Trophoblast cell (in vitro differentiated cells and primary cell): ENCODE results near the gene SLC6A11.

Experiments
- DNase-seq, 2 donors: peaks; one replicate each; pipeline ENCODE4 v3.0.0-alpha.2; 2016
- H2AFZ ChIP-seq: 2 replicates; pipeline ENCODE4 v1.6.1; 2013; ENCODE audit warnings: low read length, moderate library complexity, mild to moderate bottlenecking; ENCODE audit not compliant: insufficient read depth, poor library complexity
- H2AK5ac ChIP-seq: 2 replicates; pipeline ENCODE4 v1.6.1; 2013; ENCODE audit warnings: mild to moderate bottlenecking, low read length
- H2BK120ac ChIP-seq: 2 replicates; pipeline ENCODE4 v1.6.1; 2013; ENCODE audit warnings: low read length, mild to moderate bottlenecking, moderate library complexity; ENCODE audit not compliant: insufficient read depth, poor library complexity
- H2BK12ac ChIP-seq: 2 replicates; pipeline ENCODE4 v1.6.1; 2013; ENCODE audit warnings: mild to moderate bottlenecking, low read length, moderate library complexity
- H2BK5ac ChIP-seq: 2 replicates; pipeline ENCODE4 v1.6.1; 2013; ENCODE audit warnings: low read length, low read depth, moderate library complexity, mild to moderate bottlenecking; ENCODE audit not compliant: poor library complexity
- H3K14ac ChIP-seq: 2 replicates; pipeline ENCODE4 v1.6.1; 2013; ENCODE audit warnings: mild to moderate bottlenecking, low read length
- H3K18ac ChIP-seq: 2 replicates; pipeline ENCODE4 v1.6.1; 2013; ENCODE audit warnings: mild to moderate bottlenecking, low read length
- H3K23ac ChIP-seq: 2 replicates; pipeline ENCODE4 v1.6.1; 2013; ENCODE audit warnings: low read length
- H3K27ac ChIP-seq: 2 replicates; pipeline ENCODE4 v1.5.1; 2013; ENCODE audit warnings: low read depth, mild to moderate bottlenecking, inconsistent platforms, low read length, moderate library complexity
- H3K27me3 ChIP-seq: 2 replicates; pipeline ENCODE4 v1.6.1; 2013; ENCODE audit warnings: inconsistent platforms, mild to moderate bottlenecking, low read length, moderate library complexity; ENCODE audit not compliant: insufficient read depth
- H3K36me3 ChIP-seq, 2 experiments: 1 replicate in 1 of 2; 2 replicates in 1 of 2; pipeline ENCODE4 v1.6.1; 2013; ENCODE audit warnings: low read length in 2 of 2, mild to moderate bottlenecking in 2 of 2, moderate library complexity in 1 of 2; ENCODE audit not compliant: insufficient read depth in 2 of 2, control insufficient read depth in 1 of 2
- H3K4ac ChIP-seq: 2 replicates; pipeline ENCODE4 v1.6.1; 2013; ENCODE audit warnings: low read depth, mild to moderate bottlenecking, low read length, moderate library complexity
- H3K4me1 ChIP-seq, 2 experiments: 1 replicate in 1 of 2; 2 replicates in 1 of 2; pipeline ENCODE4 v1.6.1; 2013; ENCODE audit warnings: low read length in 2 of 2, mild to moderate bottlenecking in 2 of 2, moderate library complexity in 1 of 2; ENCODE audit not compliant: insufficient read depth in 2 of 2, control insufficient read depth in 1 of 2
- H3K4me2 ChIP-seq: 2 replicates; pipeline ENCODE4 v1.6.1; 2013; ENCODE audit warnings: inconsistent platforms, mild to moderate bottlenecking, low read length, moderate library complexity
- H3K4me3 ChIP-seq: 2 replicates; pipeline ENCODE4 v1.5.1; 2013; ENCODE audit warnings: mild to moderate bottlenecking, low read depth, low read length, inconsistent platforms
- H3K79me1 ChIP-seq: one replicate; pipeline ENCODE4 v1.6.1; 2013; ENCODE audit warnings: low read length
- H3K79me2 ChIP-seq: 2 replicates; pipeline ENCODE4 v1.6.1; 2013; ENCODE audit warnings: low read length, mild to moderate bottlenecking; ENCODE audit not compliant: control insufficient read depth, insufficient read depth, poor library complexity
- H3K9ac ChIP-seq: 2 replicates; pipeline ENCODE4 v1.6.1; 2013; ENCODE audit warnings: mild to moderate bottlenecking, low read length
- H3K9me3 ChIP-seq: 2 replicates; pipeline ENCODE4 v1.6.1; 2013; ENCODE audit warnings: low read depth, mild to moderate bottlenecking, control low read depth, inconsistent platforms, low read length; ENCODE audit not compliant: insufficient read depth
- H4K12ac ChIP-seq: 2 replicates; pipeline ENCODE4 v1.6.1; 2013; ENCODE audit warnings: low read depth, mild to moderate bottlenecking, low read length, moderate library complexity
- H4K8ac ChIP-seq: 2 replicates; pipeline ENCODE4 v1.6.1; 2013; ENCODE audit warnings: low read depth, mild to moderate bottlenecking, low read length, moderate library complexity
- H4K91ac ChIP-seq: one replicate; pipeline ENCODE4 v1.6.1; 2013; ENCODE audit warnings: low read depth, mild to moderate bottlenecking, low read length, moderate library complexity
- WGBS: extraction: QIAGEN DNeasy Blood & Tissue Kit; methylation state at CpG from one replicate; pipeline ENCODE4 v1.1.7; 2013; ENCODE audit warnings: missing lambda C conversion rate; ENCODE audit not compliant: insufficient read length, insufficient coverage; ENCODE audit errors: extremely low coverage; 5-methylcytosine and 5-hydroxymethylcytosine counted together

The SLC6A11 gene

DNA sequence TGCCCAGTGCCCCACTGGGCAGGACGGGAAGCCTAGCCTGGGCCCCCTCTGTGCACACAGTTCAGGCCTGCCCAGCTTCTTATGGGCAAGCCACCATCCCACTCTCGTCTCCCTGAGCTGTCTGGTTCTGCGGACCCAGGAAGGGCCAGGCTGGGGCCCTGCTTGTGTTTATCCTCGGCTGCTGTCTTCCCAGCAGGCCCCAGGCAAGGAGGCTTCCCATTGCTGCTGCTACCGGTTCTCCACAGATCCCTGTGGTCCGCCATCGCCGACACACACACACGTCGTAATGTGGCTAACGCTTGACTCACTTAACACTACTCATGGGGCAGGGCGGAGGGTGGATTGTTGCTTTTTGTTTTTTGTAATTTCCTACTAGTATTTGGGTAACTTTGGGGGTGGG is 124.1 kb downstream of the SLC6A11 start:
- Histone ChIP-seq H2AFZ (no peak overlapping the region), H3K4me1 (no peaks in the 10 kb centered on the region), H3K14ac (no peak overlapping the region), H2BK12ac (no peak overlapping the region), H3K79me1 (no peaks in the 10 kb centered on the region), H3K23ac (no peak overlapping the region), H4K91ac (no peak overlapping the region), H3K27ac (no peak overlapping the region), H3K9ac (no peak overlapping the region), H3K4me3 (no peak overlapping the region), H3K9me3 (peaks cover 1% of the 10 kb centered on the region), H3K27me3 (no peaks in the 10 kb centered on the region), H3K36me3 (no peaks in the 10 kb centered on the region), H3K4me2 (no peak overlapping the region), H2AK5ac (no peak overlapping the region), H3K18ac (no peak overlapping the region), H3K4ac (no peak overlapping the region), H2BK5ac (no peak overlapping the region), H4K12ac (no peak overlapping the region), H3K79me2 (no peaks in the 10 kb centered on the region), H4K8ac (no peak overlapping the region), H2BK120ac (no peak overlapping the region)
- DNase-seq, result no peak
- no CpG with 5 or more reads among the region's 12 CpGs for WGBS

GRCh38 chr3:10941972-10942371 is 125.9 kb downstream of the SLC6A11 start:
- peak; percentile 14 to 51 for DNase-seq
- Histone ChIP-seq H3K4ac (no peak overlapping the region), H3K4me1 (no peaks in the 10 kb centered on the region), H4K91ac (no peak overlapping the region), H4K8ac (no peak overlapping the region), H2BK120ac (no peak overlapping the region), H3K27me3 (no peaks in the 10 kb centered on the region), H2AK5ac (no peak overlapping the region), H3K4me3 (no peak overlapping the region), H3K9ac (no peak overlapping the region), H3K79me2 (no peaks in the 10 kb centered on the region), H2AFZ (no peak overlapping the region), H3K23ac (no peak overlapping the region), H3K9me3 (peaks cover 1% of the 10 kb centered on the region), H2BK12ac (no peak overlapping the region), H3K27ac (no peak overlapping the region), H3K14ac (no peak overlapping the region), H3K36me3 (no peaks in the 10 kb centered on the region), H4K12ac (no peak overlapping the region), H2BK5ac (no peak overlapping the region), H3K4me2 (no peak overlapping the region), H3K18ac (no peak overlapping the region), H3K79me1 (no peaks in the 10 kb centered on the region)
- WGBS, result no CpG with 5 or more reads among the region's 1 CpG

DNA sequence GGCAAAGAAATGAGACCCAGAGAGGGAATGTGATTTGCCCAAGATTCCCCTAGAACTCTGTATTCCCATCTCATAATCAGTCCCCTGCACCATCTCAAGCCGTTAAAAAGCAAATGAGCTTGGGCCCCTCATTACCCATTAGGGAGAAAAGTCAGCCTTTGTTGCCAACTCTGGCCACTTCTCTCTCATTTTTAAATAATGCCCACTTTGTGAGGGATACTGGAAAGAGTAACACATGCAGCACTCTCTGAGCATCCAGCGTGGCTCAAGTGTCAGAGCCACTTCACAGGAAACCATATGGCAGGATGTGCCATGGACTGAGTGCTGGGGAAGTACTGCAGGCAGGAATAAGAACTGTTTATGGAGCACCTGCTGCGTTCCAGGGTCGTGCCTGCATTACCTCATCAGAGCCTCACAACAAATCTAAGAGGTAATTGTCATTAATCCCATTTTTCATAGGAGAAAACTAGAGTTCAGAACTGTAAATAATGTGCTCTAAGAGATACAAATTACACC is 126.7 kb downstream of the SLC6A11 start:
- H4K8ac ChIP-seq, result no peak overlapping the region
- no peak overlapping the region for H3K4me2 ChIP-seq
- H3K18ac ChIP-seq, result no peak overlapping the region
- no peak overlapping the region for H3K23ac ChIP-seq
- no peak overlapping the region for H2AFZ ChIP-seq
- H3K79me2 ChIP-seq, result no peaks in the 10 kb centered on the region
- H3K4me1 ChIP-seq, result no peaks in the 10 kb centered on the region
- WGBS, result no CpG with 5 or more reads among the region's 4 CpGs
- H4K12ac ChIP-seq, result no peak overlapping the region
- H3K14ac ChIP-seq, result no peak overlapping the region
- H2BK5ac ChIP-seq, result no peak overlapping the region
- H3K36me3 ChIP-seq, result no peaks in the 10 kb centered on the region
- no peak overlapping the region for H2AK5ac ChIP-seq
- no peak overlapping the region for H2BK12ac ChIP-seq
- H3K79me1 ChIP-seq, result no peaks in the 10 kb centered on the region
- no peak overlapping the region for H3K9ac ChIP-seq
- peaks cover 1% of the 10 kb centered on the region for H3K9me3 ChIP-seq
- no peak overlapping the region for H3K4me3 ChIP-seq
- H2BK120ac ChIP-seq, result no peak overlapping the region
- no peak overlapping the region for H4K91ac ChIP-seq
- no peak overlapping the region for H3K4ac ChIP-seq
- DNase-seq, result no peak
- no peak overlapping the region for H3K27ac ChIP-seq
- H3K27me3 ChIP-seq, result no peaks in the 10 kb centered on the region

DNA sequence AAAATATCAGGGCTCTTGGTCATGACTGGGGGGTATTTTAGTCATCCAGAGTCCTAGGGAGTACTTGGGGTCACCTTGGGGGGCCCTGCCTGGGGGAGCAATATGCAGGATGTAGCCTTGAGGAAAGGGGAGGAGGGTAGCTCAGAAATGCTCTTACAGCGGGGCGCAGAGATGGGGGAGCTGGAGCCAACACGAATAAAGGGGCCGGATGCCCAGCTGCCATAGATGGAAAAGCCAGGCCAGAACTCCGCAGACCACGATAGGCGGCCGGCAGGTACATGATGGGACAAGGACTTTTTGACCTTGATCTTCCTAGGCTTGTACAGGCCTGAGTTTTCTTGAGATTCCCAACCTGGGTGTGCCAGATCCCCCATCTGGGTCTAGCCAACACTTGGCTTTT is 128.8 kb downstream of the SLC6A11 start:
- Histone ChIP-seq H4K8ac (no peak overlapping the region), H3K23ac (no peak overlapping the region), H3K9me3 (peaks cover 1% of the 10 kb centered on the region), H3K79me2 (no peaks in the 10 kb centered on the region), H4K91ac (no peak overlapping the region), H2BK120ac (no peak overlapping the region), H4K12ac (no peak overlapping the region), H3K9ac (no peak overlapping the region), H3K27me3 (no peaks in the 10 kb centered on the region), H2BK5ac (no peak overlapping the region), H3K4ac (no peak overlapping the region), H2BK12ac (no peak overlapping the region), H3K4me3 (no peak overlapping the region), H3K36me3 (no peaks in the 10 kb centered on the region), H3K4me1 (no peaks in the 10 kb centered on the region), H3K14ac (no peak overlapping the region), H3K18ac (no peak overlapping the region), H2AFZ (no peak overlapping the region), H3K4me2 (no peak overlapping the region), H3K79me1 (no peaks in the 10 kb centered on the region), H3K27ac (no peak overlapping the region), H2AK5ac (no peak overlapping the region)
- WGBS, result no CpG with 5 or more reads among the region's 8 CpGs
- DNase-seq, result no peak
